Heart left ventricle (tissue), 16 donors: Measurements from ENCODE around the gene NCOA3. TPM values are rescaled to one million over a fixed set of nuclear protein-coding genes. Genes with fewer than 3 reads are reported as not detected.
A peak's percentile ranks its signal among the peaks of the same experiment; 100 is the strongest.

ENCODE experiments used
- ATAC-seq, 4 donors: fragments of 200-7000 bp; cut with Tn5 transposase; one replicate each; pipeline ENCODE4 v1.9.1; 2020 to 2022; ENCODE audit warnings: moderate library complexity in 4 of 4, mild to moderate bottlenecking in 3 of 4, moderate number of reproducible peaks in 1 of 4
- DNase-seq, 5 donors: peaks; one replicate each; pipeline ENCODE4 v3.0.0-alpha.2; 2020
- H3K27ac ChIP-seq, 12 donors: fragments of 200-600 bp; sonication (generic) in 4 of 12; one replicate each; pipeline versions ENCODE4 v1.5.0 to v1.8.0; 2016 to 2022; ENCODE audit warnings: mild to moderate bottlenecking in 2 of 12
- H3K27me3 ChIP-seq, 9 donors: fragments of 200-600 bp; sonication (generic) in 2 of 9; one replicate each; pipeline versions ENCODE4 v1.5.1 to v1.8.0; 2016 to 2022; ENCODE audit warnings: mild to moderate bottlenecking in 3 of 9
- H3K36me3 ChIP-seq, 9 donors: fragments of 200-600 bp; sonication (generic) in 2 of 9; one replicate each; pipeline versions ENCODE4 v1.5.0 to v1.8.0; 2018 to 2022; ENCODE audit warnings: mild to moderate bottlenecking in 2 of 9
- H3K4me1 ChIP-seq, 12 donors: fragments of 200-600 bp; sonication (generic) in 4 of 12; one replicate each; pipeline versions ENCODE4 v1.5.0 to v1.8.0; 2016 to 2022; ENCODE audit warnings: mild to moderate bottlenecking in 3 of 12
- H3K4me3 ChIP-seq, 12 donors: fragments of 200-600 bp; sonication (generic) in 4 of 12; one replicate each; pipeline versions ENCODE4 v1.5.0 to v1.8.0; 2017 to 2022; ENCODE audit warnings: mild to moderate bottlenecking in 9 of 12, moderate library complexity in 4 of 12
- H3K9me3 ChIP-seq, 12 donors: fragments of 200-600 bp; sonication (generic) in 4 of 12; one replicate each; pipeline versions ENCODE4 v1.5.0 to v1.8.0; 2016 to 2022; ENCODE audit warnings: mild to moderate bottlenecking in 1 of 12
- POLR2A ChIP-seq, 2 donors: fragments of 450-650 bp; IDR thresholded peaks; one replicate each; pipeline ENCODE4 v1.6.1; 2017; ENCODE audit warnings: antibody characterized with exemption in 2 of 2, mild to moderate bottlenecking in 2 of 2, moderate library complexity in 2 of 2
- WGBS, 4 donors: extraction: QIAGEN DNeasy Blood & Tissue Kit in 2 of 4; methylation state at CpG; one replicate each; pipeline versions ENCODE4 v1.1.5 to v1.1.7; 2013 to 2018; 5-methylcytosine and 5-hydroxymethylcytosine counted together
- intact Hi-C, 10 donors: fragments of 100-400 bp; cut with DNase I; formaldehyde crosslinking; loops; one replicate each; pipeline versions ENCODE4 v1.11.1 to v1.14.2; 2022
- polyA plus RNA-seq, 2 donors: library from polyadenylated mRNA; stranded (reverse); fragments of 200-250 nt; gene quantifications; one replicate each; pipeline ENCODE4 v1.2.3, GENCODE V29; 2013
- total RNA-seq, 9 donors: library from RNA; depleted of rRNA in 2 of 9; stranded (reverse); fragments of >200 nt in 2 of 9; fragmentation: NEBNext Ultra II Directional in 3 of 9; extraction: Animal tissue kit (Norgen Biotek cat#: 25700) in 3 of 9; gene quantifications; one replicate each; pipeline versions ENCODE4 v1.1.0 to v1.2.4, GENCODE V29; 2016 to 2023
- TF ChIP-seq, protein P1 (sequence below), 12 donors: fragments of 200-600 bp; sonication (generic) in 4 of 12; IDR thresholded peaks; one replicate each; pipeline versions ENCODE4 v1.5.0 to v1.8.0; 2018 to 2022; ENCODE audit warnings: antibody characterized with exemption in 12 of 12, mild to moderate bottlenecking in 5 of 12
- donor health status: ischemic (EF 13 %, LVEDD 7.1; RV severe dilation, severe dysfunction).
- donor health status: healthy with polysubstance abuse.
- donor health status: DM: no; HTN: yes; CAD: no.
- donor health status: DM: no; HTN: no; CAD: no.
- donor health status: ischemic (EF 25% LVEDD 6.9; RV normal size, moderate dysfunction).
- donor health status: ischemic (EF 25% LVEDD 5.7; RV mildly dilated, moderate dysfunction).
- donor health status: healthy.
- donor health status: DM: yes; HTN: yes; CAD: no.
- donor health status: ischemic (EF 35%, LVEDD 5.7; RV mildly dilated, moderate dysfunction).
- donor health status: nonischemic (EF 11% LVEDD 7.7; RV severe dilation, severe dysfunction).
- donor health status: DM: yes; HTN: yes; CAD: no.
- donor health status: PGD.
- donor health status: ischemic (EF 29% LVEDD 5.4; RV normal size, mild dysfunction).
- donor health status: nonischemic (EF 23%, LVEDD 6.1; RV moderate dilation, normal function).

NCOA3 gene
- total and polyA plus RNA-seq, 11 donors, result 6.7 to 39.3 (median 25.3) TPM

DNA sequence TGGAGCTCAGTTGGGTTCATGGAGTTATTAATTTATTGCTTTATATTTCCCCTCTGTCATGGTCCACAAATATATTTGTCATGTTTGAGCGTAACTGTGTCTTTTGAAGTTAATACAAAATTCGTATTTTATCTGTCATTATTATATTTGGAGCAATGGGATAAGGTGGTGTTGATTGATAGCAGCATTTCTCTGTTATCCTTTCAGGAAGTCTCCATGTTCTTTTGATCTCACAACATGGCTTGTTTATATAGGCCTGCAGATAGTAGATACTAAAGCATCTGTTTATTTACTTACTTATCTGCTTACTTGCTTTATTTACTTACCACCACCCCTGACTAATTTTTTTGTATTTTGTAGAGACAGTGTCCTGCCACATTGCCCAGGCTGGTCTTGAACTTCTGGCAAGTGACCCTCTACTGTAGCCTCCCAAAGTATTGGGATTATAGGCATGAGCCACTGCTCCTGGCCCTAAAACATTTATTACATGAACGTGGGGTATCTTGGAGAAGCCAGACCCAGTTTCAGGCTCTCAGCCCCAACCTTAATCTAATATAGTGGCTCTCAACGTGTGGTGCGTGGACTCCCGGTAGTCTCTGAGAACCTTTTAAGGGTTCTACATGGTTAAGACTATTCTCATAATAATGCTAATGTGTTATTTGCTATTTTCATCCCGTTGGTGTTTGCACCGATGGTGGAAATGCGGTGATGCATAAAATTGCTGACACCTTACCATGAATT lies 104.2 kb downstream of the NCOA3 start:
- 79 to 88% (median 87%) methylated on average over 9 of the region's 9 CpGs for WGBS, 4 donors
- Histone ChIP-seq H3K9me3 (peaks cover 0 to 13% (median 0%) of the 10 kb centered on the region in 12 donors), H3K27ac (no peak overlapping the region), H3K27me3 (no peaks in the 10 kb centered on the region), H3K4me1 (peaks cover 0 to 70% (median 23%) of the 10 kb centered on the region in 12 donors), H3K4me3 (no peak overlapping the region), H3K36me3 (no peaks in the 10 kb centered on the region)
- DNase-seq, result no peak
- no peak for TF ChIP-seq POLR2A (IDR thresholded peaks at IDR 0.05)
- TF ChIP-seq, protein P1, sequence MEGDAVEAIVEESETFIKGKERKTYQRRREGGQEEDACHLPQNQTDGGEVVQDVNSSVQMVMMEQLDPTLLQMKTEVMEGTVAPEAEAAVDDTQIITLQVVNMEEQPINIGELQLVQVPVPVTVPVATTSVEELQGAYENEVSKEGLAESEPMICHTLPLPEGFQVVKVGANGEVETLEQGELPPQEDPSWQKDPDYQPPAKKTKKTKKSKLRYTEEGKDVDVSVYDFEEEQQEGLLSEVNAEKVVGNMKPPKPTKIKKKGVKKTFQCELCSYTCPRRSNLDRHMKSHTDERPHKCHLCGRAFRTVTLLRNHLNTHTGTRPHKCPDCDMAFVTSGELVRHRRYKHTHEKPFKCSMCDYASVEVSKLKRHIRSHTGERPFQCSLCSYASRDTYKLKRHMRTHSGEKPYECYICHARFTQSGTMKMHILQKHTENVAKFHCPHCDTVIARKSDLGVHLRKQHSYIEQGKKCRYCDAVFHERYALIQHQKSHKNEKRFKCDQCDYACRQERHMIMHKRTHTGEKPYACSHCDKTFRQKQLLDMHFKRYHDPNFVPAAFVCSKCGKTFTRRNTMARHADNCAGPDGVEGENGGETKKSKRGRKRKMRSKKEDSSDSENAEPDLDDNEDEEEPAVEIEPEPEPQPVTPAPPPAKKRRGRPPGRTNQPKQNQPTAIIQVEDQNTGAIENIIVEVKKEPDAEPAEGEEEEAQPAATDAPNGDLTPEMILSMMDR (IDR thresholded peaks at IDR 0.05), result no peak
- no peak for ATAC-seq
- intact Hi-C loops, result no loop called here

- 95 to 97% (median 96%) methylated on average over 7 of the region's 7 CpGs for WGBS, 4 donors
- DNase-seq, result no peak
These were observed 104.8 kb downstream of the NCOA3 start for GRCh38 chr20:47606414-47606982.

GRCh38 chr20:47606983-47607613 lies 105.4 kb downstream of the NCOA3 start:
- Histone ChIP-seq H3K4me3 (no peak overlapping the region), H3K27ac (peak overlapping the region in 2 of 12 donors; percentile 15 to 59), H3K9me3 (peaks cover 0 to 13% (median 0%) of the 10 kb centered on the region in 12 donors), H3K27me3 (no peaks in the 10 kb centered on the region), H3K36me3 (no peaks in the 10 kb centered on the region), H3K4me1 (peaks cover 0 to 68% (median 20%) of the 10 kb centered on the region in 12 donors)
- WGBS, 4 donors, result 67 to 83% (median 79%) methylated on average over 1 of the region's 1 CpG
- ATAC-seq (no peak), DNase-seq (no peak)
- TF ChIP-seq, protein P1 (IDR thresholded peaks at IDR 0.05), result no peak
- no peak for TF ChIP-seq POLR2A (IDR thresholded peaks at IDR 0.05)
- intact Hi-C loops, result no loop called here

More at GRCh38 chr20:47606414-47606982, 104.8 kb downstream of the NCOA3 start:
- Histone ChIP-seq H3K27me3 (no peaks in the 10 kb centered on the region), H3K27ac (peak overlapping the region in 2 of 12 donors; percentile 15 to 59), H3K36me3 (no peaks in the 10 kb centered on the region), H3K9me3 (peaks cover 0 to 13% (median 0%) of the 10 kb centered on the region in 12 donors), H3K4me3 (no peak overlapping the region), H3K4me1 (peaks cover 0 to 71% (median 26%) of the 10 kb centered on the region in 12 donors)
- intact Hi-C loops, result no loop called here
- TF ChIP-seq POLR2A (IDR thresholded peaks at IDR 0.05), result no peak
- TF ChIP-seq, protein P1 (IDR thresholded peaks at IDR 0.05), result no peak
- no peak for ATAC-seq

GRCh38 chr20:47609001-47609400 lies 107.3 kb downstream of the NCOA3 start:
- H3K27ac ChIP-seq, result no peak overlapping the region
- peaks cover 0 to 2% (median 0%) of the 10 kb centered on the region in 12 donors for H3K9me3 ChIP-seq
- H3K4me3 ChIP-seq, result no peak overlapping the region
- no peak for ATAC-seq
- 84 to 95% (median 93%) methylated on average over 5 of the region's 5 CpGs for WGBS, 4 donors
- no peaks in the 10 kb centered on the region for H3K36me3 ChIP-seq
- no peaks in the 10 kb centered on the region for H3K27me3 ChIP-seq
- H3K4me1 ChIP-seq, result peaks cover 0 to 72% (median 22%) of the 10 kb centered on the region in 12 donors
- no peak for TF ChIP-seq POLR2A (IDR thresholded peaks at IDR 0.05)
- TF ChIP-seq, protein P1 (IDR thresholded peaks at IDR 0.05), result no peak
- intact Hi-C loops, result no loop called here
- DNase-seq, result no peak
